ENCODE data around the gene NKD2.

The NKD2 gene

GRCh38 chr5:1052641-1053390 is 44.2 kb downstream of the NKD2 start:
- in situ Hi-C loops (cut with HindIII; ENCODE audit: low pct_unique_long_range_greater_than_20kb, low sequenced_read_pairs), result no loop called here
- no peak for TF ChIP-seq JUND (IDR thresholded peaks at IDR 0.05; ENCODE audit: low read depth)
- DNase-seq (ENCODE audit: low read depth in 1 of 2, low spot score in 1 of 2), result peak in 1 of 2 experiments; percentile 48

GRCh38 chr5:1053391-1054017 is 44.9 kb downstream of the NKD2 start:
- in situ Hi-C loops (cut with HindIII; ENCODE audit: low pct_unique_long_range_greater_than_20kb, low sequenced_read_pairs), result no loop called here
- no peak for TF ChIP-seq JUND (IDR thresholded peaks at IDR 0.05; ENCODE audit: low read depth)
- DNase-seq (ENCODE audit: low read depth in 1 of 2, low spot score in 1 of 2), result no peak

DNA sequence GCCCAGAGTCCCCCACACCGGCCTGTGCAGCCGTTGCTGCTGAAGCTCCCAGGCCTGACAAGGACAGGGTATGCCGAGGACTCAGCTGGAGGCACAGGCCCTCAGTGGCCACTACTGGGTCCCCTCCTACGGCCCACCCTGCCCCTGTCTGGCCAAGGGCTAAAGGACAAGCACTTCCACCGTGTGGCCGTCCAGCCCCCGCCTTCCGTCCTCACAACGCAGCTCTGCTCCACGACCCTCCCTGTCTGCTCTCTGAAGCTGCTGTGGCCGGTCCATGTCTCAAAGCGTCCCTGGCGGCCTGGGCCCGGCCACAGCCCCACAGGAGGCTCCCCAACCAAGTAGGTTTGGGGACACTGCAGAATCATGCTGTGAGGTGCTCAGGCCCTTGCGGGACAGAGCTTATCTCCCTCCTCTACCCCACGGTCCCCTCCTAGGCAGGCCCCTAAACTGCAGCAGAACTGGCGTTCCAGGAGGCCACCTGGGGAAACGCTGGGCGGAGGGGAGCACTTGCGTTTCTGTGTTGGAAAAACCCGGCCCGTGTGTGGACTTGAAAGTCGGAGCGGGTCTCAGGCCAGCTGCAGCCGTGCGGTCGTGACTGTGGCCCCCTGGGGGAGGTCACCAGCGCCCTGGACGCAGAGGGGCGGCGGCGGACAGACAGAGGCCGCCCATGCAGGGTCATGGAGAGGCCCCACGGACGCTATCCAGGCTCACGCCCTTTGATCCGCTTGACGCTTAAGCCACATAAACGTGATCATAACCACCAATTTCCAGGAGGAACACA is 45.6 kb downstream of the NKD2 start:
- no peak for TF ChIP-seq JUND (IDR thresholded peaks at IDR 0.05; ENCODE audit: low read depth)
- no peak for DNase-seq (ENCODE audit: low read depth in 1 of 2, low spot score in 1 of 2)
- in situ Hi-C loops (cut with HindIII; ENCODE audit: low pct_unique_long_range_greater_than_20kb, low sequenced_read_pairs), result no loop called here

DNA sequence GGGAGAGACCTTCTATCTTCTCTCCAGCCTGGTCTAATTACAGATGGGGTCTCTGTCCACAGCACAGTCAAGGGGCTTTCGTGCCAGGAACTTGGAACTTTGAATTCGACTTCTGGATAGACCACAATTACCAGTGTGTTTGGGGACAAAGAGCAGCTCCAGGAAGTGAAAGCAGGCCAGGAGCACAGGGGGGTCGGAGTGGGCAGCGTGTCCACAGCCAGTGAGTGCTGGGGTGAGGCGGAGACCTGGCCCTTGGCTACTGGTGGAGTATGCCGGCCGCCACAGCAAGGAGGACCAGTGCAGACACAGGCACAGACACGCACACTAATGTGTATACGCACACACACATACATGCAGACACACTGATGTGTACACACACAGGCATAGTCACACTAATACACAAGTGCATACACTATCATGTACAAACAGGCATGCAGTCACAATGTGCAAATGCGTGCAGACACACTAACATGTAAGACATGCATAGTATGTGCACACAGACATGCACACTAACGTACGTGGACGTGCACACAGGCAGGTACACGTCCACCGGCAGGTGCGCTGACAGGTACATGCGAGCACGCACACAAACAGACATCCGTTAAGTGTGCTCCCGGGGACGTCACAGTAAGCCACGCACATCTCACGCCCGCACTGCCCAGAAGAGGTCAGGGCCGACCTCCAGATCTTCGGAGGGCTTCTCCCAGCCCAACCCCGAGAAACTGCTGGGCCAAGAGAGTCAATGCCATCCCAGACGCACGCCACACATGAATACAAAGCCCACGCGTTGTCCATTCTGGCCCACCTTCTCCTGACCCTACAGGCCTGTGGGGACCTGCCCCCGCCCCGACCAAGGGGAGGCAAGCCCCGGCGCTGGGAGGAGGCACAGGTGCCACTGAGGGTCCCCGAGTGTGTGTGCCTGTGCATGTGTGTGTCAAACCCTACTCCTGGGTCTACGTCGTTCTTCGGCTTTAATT is 46.5 kb downstream of the NKD2 start:
- in situ Hi-C loops (cut with HindIII; ENCODE audit: low pct_unique_long_range_greater_than_20kb, low sequenced_read_pairs), result no loop called here
- DNase-seq (ENCODE audit: low read depth in 1 of 2, low spot score in 1 of 2), result no peak
- no peak for TF ChIP-seq JUND (IDR thresholded peaks at IDR 0.05; ENCODE audit: low read depth)

- DNase-seq (ENCODE audit: low read depth in 1 of 2, low spot score in 1 of 2), result no peak
- in situ Hi-C loops (cut with HindIII; ENCODE audit: low pct_unique_long_range_greater_than_20kb, low sequenced_read_pairs), result no loop called here
These were observed 47.5 kb downstream of the NKD2 start for GRCh38 chr5:1055896-1056610.

DNA sequence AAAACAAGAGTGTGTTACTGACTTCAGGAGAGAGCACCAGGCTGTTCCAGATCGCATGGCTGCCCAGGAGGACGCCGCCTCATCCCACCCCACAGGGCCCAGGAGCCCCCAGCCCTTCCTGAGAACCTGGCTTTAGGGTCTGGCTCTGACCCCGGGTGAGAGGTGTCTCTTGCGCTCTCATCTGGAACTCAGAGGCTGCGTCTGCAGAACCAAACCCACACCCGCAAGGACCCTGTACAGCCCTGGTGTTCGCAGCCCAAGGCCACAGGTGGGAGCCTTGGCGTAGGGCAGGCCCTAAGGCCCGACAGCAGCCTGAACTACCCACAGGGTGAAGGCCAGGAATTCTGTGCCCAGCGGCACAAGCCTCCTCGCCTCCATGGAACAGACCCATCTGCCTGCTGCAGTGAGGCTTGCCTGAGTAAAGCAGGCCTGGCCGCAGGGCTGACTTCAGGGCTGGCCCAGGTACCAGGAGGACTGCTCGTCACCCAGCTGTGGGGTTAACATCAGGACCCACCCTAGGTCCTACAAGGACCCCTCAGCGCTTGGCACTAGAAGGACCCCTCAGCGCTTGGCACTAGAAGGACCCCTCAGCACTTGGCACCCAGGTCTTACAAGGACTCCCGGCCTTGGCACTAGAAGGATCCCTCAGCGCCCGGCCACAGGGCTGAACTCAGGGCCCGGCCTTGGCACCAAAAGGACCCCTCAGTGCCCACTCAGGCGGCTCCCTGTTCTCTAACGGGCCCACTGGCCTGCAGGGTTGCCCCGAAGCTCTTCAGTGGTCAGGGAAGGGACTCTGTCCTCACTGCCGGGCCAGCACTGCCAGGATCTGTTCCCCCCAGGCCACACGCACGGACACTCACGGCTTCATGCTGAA is 48.2 kb downstream of the NKD2 start:
- in situ Hi-C loops (cut with HindIII; ENCODE audit: low pct_unique_long_range_greater_than_20kb, low sequenced_read_pairs), result no loop called here
- no peak for TF ChIP-seq JUND (IDR thresholded peaks at IDR 0.05; ENCODE audit: low read depth)
- no peak for DNase-seq (ENCODE audit: low read depth in 1 of 2, low spot score in 1 of 2)

More at GRCh38 chr5:1055896-1056610, 47.5 kb downstream of the NKD2 start:
- no peak for TF ChIP-seq JUND (IDR thresholded peaks at IDR 0.05; ENCODE audit: low read depth)

DNA sequence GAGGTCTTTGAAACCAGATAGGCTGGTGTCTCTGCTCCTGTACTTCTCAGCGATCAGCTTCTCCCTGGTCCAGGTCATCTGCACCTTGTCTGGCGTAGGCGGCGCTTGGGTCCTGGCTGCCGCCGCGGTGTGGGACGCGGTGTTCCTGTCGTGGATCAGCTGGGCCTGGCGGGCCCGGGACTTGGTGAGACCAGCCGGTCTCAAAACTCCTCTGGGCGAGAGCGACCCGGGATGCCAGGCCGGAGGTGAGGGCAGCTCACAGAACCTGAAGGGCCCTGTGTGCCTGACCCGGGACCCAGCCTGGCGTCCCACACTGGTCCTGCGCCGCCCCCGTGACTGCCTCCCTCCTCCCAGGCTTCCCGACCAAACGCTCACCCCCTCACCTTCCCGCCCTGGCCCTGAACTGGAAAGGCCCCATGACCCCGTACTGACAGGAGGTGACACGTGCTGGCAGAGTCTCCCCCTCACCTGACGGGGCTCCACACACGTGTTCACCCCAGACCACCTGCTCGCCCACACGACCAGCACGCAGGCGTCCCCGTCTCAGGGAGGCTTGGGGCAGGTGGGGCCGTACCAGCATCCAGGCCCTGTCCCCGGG is 49.0 kb downstream of the NKD2 start:
- no peak for TF ChIP-seq JUND (IDR thresholded peaks at IDR 0.05; ENCODE audit: low read depth)
- in situ Hi-C loops (cut with HindIII; ENCODE audit: low pct_unique_long_range_greater_than_20kb, low sequenced_read_pairs), result no loop called here
- DNase-seq (ENCODE audit: low read depth in 1 of 2, low spot score in 1 of 2), result no peak

- no peak for TF ChIP-seq JUND (IDR thresholded peaks at IDR 0.05; ENCODE audit: low read depth)
- in situ Hi-C loops (cut with HindIII; ENCODE audit: low pct_unique_long_range_greater_than_20kb, low sequenced_read_pairs), result no loop called here
- DNase-seq (ENCODE audit: low read depth in 1 of 2, low spot score in 1 of 2), result no peak
These were observed 49.7 kb downstream of the NKD2 start for GRCh38 chr5:1058083-1058945.

DNA sequence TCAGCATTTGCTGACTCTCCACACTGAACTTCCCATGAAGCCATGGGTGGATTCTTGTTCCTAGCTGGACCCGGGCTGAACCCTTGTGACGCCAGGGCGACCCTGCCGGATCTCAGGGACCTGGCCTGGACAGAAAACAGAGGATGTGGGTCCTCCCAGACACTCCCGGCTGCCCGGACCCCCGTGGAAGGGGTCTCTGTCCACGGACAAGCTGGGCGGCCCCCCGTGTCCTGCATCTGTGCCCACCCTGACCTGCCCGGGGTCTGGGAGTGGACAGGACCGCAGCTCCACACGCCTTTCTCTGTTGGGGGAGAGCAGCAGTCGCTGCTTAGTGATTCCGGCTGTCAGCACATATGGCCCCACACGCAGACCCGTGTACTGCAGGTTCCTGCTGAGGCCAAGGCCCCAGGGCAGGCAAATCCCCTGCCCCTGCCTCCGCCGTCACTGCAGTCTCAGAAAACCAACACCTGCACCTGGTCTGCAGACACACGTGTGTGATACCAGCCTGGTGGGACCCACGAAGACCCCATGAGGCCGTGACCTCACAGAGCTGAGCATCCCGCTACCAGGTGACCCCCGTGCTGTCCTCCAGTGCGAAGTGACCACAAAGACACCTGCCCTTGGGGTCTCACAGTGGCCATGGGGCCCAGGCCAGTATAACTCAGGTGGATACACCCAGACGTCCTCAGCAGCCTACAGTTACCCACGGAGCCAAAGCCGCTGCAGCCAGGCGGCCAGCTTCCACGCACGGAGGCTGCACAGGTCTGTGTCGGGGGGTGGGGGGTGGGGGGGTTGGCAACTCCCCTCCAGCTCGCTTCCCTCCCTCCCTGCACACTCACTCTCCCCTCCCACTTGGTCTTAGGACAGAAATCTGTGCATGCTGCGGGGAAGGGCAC is 50.6 kb downstream of the NKD2 start:
- TF ChIP-seq JUND (IDR thresholded peaks at IDR 0.05; ENCODE audit: low read depth), result no peak
- in situ Hi-C loops (cut with HindIII; ENCODE audit: low pct_unique_long_range_greater_than_20kb, low sequenced_read_pairs), result no loop called here
- DNase-seq (ENCODE audit: low read depth in 1 of 2, low spot score in 1 of 2), result no peak
